ENCODE data around the gene SECISBP2.

The SECISBP2 gene

GRCh38 chr9:89372979-89373378, 54.7 kb downstream of the SECISBP2 start:
- Histone ChIP-seq H3K4me3 (ENCODE audit: low read length in 2 of 2) (no peak overlapping the region), H3K9me3 (ENCODE audit: control insufficient read depth in 2 of 2, low read length in 2 of 2) (no peaks in the 10 kb centered on the region), H3K27me3 (ENCODE audit: control insufficient read depth in 1 of 2, insufficient read depth in 2 of 2, low read length in 2 of 2) (no peaks in the 10 kb centered on the region), H3K27ac (ENCODE audit: low read length) (no peak overlapping the region), H3K36me3 (ENCODE audit: control insufficient read depth in 2 of 2, insufficient read depth in 2 of 2, low read length in 2 of 2) (no peaks in the 10 kb centered on the region), H3K9ac (ENCODE audit: low read length in 2 of 2) (no peak overlapping the region), H3K4me1 (ENCODE audit: control insufficient read depth, insufficient read depth, low read length) (no peaks in the 10 kb centered on the region)

DNA sequence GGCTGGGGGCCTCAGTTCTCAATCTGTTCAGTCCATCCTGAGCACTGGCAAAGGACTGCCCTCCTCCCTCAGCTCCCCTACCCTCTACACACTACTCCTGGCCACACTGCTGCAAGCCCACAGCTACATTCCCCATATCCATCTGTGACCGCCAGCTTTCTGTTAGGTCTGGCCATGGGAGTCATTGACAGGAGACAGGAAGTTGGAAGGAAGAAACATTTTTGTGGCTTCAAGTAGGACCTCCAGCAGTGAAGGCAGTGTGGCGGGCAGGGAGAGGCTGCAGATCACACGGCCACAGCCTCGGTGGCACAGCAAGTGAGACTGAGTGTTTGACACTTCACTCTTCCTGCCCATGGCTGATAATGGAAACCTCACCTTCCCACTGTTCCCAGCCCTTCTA, 55.9 kb downstream of the SECISBP2 start:
- Histone ChIP-seq H3K9me3 (ENCODE audit: control insufficient read depth in 2 of 2, low read length in 2 of 2) (no peaks in the 10 kb centered on the region), H3K4me3 (ENCODE audit: low read length in 2 of 2) (no peak overlapping the region), H3K9ac (ENCODE audit: low read length in 2 of 2) (no peak overlapping the region), H3K36me3 (ENCODE audit: control insufficient read depth in 2 of 2, insufficient read depth in 2 of 2, low read length in 2 of 2) (peaks cover 0 to 6% of the 10 kb centered on the region in 2 donors), H3K27ac (ENCODE audit: low read length) (no peak overlapping the region), H3K4me1 (ENCODE audit: control insufficient read depth, insufficient read depth, low read length) (no peaks in the 10 kb centered on the region), H3K27me3 (ENCODE audit: control insufficient read depth in 1 of 2, insufficient read depth in 2 of 2, low read length in 2 of 2) (no peaks in the 10 kb centered on the region)

- Histone ChIP-seq H3K4me1 (ENCODE audit: control insufficient read depth, insufficient read depth, low read length) (no peaks in the 10 kb centered on the region), H3K9me3 (ENCODE audit: control insufficient read depth in 2 of 2, low read length in 2 of 2) (no peaks in the 10 kb centered on the region), H3K27me3 (ENCODE audit: control insufficient read depth in 1 of 2, insufficient read depth in 2 of 2, low read length in 2 of 2) (no peaks in the 10 kb centered on the region), H3K9ac (ENCODE audit: low read length in 2 of 2) (no peak overlapping the region), H3K27ac (ENCODE audit: low read length) (no peak overlapping the region), H3K36me3 (ENCODE audit: control insufficient read depth in 2 of 2, insufficient read depth in 2 of 2, low read length in 2 of 2) (peaks cover 0 to 6% of the 10 kb centered on the region in 2 donors), H3K4me3 (ENCODE audit: low read length in 2 of 2) (no peak overlapping the region)
These were observed 57.0 kb downstream of the SECISBP2 start for GRCh38 chr9:89375191-89375760.

- Histone ChIP-seq H3K36me3 (ENCODE audit: control insufficient read depth in 2 of 2, insufficient read depth in 2 of 2, low read length in 2 of 2) (peaks cover 0 to 6% of the 10 kb centered on the region in 2 donors), H3K27ac (ENCODE audit: low read length) (no peak overlapping the region), H3K27me3 (ENCODE audit: control insufficient read depth in 1 of 2, insufficient read depth in 2 of 2, low read length in 2 of 2) (no peaks in the 10 kb centered on the region), H3K9ac (ENCODE audit: low read length in 2 of 2) (no peak overlapping the region), H3K9me3 (ENCODE audit: control insufficient read depth in 2 of 2, low read length in 2 of 2) (no peaks in the 10 kb centered on the region), H3K4me3 (ENCODE audit: low read length in 2 of 2) (no peak overlapping the region), H3K4me1 (ENCODE audit: control insufficient read depth, insufficient read depth, low read length) (no peaks in the 10 kb centered on the region)
These were observed 58.0 kb downstream of the SECISBP2 start for GRCh38 chr9:89376286-89376685.

DNA sequence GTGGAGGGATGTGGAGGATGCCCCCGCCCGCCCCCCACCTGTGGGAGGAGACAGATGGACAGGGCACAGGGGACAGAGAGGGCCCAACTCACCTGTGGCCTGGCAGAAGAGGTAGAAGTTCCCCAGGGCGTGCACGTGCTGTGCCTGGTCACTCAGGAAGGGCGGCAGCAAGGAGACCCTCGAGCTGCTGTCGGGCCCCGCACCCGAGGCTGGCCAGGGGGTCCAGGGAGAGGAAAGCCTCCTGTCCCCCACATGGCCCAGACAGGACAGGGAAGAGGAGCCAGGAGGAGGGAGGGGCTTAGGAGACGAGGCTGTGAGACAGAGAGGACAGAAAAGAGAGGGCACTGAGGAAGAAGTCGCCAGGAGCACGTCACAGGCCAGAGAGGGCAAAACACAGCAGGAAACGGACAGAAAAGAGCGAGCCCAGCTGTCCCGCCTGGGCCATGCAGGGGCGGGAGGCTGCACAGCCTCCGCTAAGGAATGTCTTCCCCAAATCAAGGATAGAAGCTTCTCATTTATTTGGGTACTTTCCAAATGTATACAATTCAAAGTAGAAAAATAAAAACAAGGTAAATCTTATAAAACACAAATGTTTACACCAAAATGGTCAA, 58.5 kb downstream of the SECISBP2 start:
- Histone ChIP-seq H3K4me3 (ENCODE audit: low read length in 2 of 2) (no peak overlapping the region), H3K36me3 (ENCODE audit: control insufficient read depth in 2 of 2, insufficient read depth in 2 of 2, low read length in 2 of 2) (peaks cover 0 to 6% of the 10 kb centered on the region in 2 donors), H3K4me1 (ENCODE audit: control insufficient read depth, insufficient read depth, low read length) (no peaks in the 10 kb centered on the region), H3K9me3 (ENCODE audit: control insufficient read depth in 2 of 2, low read length in 2 of 2) (no peaks in the 10 kb centered on the region), H3K9ac (ENCODE audit: low read length in 2 of 2) (no peak overlapping the region), H3K27ac (ENCODE audit: low read length) (no peak overlapping the region), H3K27me3 (ENCODE audit: control insufficient read depth in 1 of 2, insufficient read depth in 2 of 2, low read length in 2 of 2) (no peaks in the 10 kb centered on the region)

- H3K27me3 ChIP-seq (ENCODE audit: control insufficient read depth in 1 of 2, insufficient read depth in 2 of 2, low read length in 2 of 2) = no peaks in the 10 kb centered on the region
- no peak overlapping the region for H3K4me3 ChIP-seq (ENCODE audit: low read length in 2 of 2)
- H3K27ac ChIP-seq (ENCODE audit: low read length) = no peak overlapping the region
- no peaks in the 10 kb centered on the region for H3K4me1 ChIP-seq (ENCODE audit: control insufficient read depth, insufficient read depth, low read length)
- no peaks in the 10 kb centered on the region for H3K9me3 ChIP-seq (ENCODE audit: control insufficient read depth in 2 of 2, low read length in 2 of 2)
- no peak overlapping the region for H3K9ac ChIP-seq (ENCODE audit: low read length in 2 of 2)
- H3K36me3 ChIP-seq (ENCODE audit: control insufficient read depth in 2 of 2, insufficient read depth in 2 of 2, low read length in 2 of 2) = peaks cover 0 to 6% of the 10 kb centered on the region in 2 donors
These were observed 59.1 kb downstream of the SECISBP2 start for GRCh38 chr9:89377411-89377810.

- H3K4me1 ChIP-seq (ENCODE audit: control insufficient read depth, insufficient read depth, low read length) = no peaks in the 10 kb centered on the region
- H3K27ac ChIP-seq (ENCODE audit: low read length) = no peak overlapping the region
- H3K27me3 ChIP-seq (ENCODE audit: control insufficient read depth in 1 of 2, insufficient read depth in 2 of 2, low read length in 2 of 2) = no peaks in the 10 kb centered on the region
- H3K4me3 ChIP-seq (ENCODE audit: low read length in 2 of 2) = no peak overlapping the region
- no peaks in the 10 kb centered on the region for H3K9me3 ChIP-seq (ENCODE audit: control insufficient read depth in 2 of 2, low read length in 2 of 2)
- H3K36me3 ChIP-seq (ENCODE audit: control insufficient read depth in 2 of 2, insufficient read depth in 2 of 2, low read length in 2 of 2) = peaks cover 0 to 6% of the 10 kb centered on the region in 2 donors
- no peak overlapping the region for H3K9ac ChIP-seq (ENCODE audit: low read length in 2 of 2)
These were observed 60.2 kb downstream of the SECISBP2 start for GRCh38 chr9:89378541-89378940.

DNA sequence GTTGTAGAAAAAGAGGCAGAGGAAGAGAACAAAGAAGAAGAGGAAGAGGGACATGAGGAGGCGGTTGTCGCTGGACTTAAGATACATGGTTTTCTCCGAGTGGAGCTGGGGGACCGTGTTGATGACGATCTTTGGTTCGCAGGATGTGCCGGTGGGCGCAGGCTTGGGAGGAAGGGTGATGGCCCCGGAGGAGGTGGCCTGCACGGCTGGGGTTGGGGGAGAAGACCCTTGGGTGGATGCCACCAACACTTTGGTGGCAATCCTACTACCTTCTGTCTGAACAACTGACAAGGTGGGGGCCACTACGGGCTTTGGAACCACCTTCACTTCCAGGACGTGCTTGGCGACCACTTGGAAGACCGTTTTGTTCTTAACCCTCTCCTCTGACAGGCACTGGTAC, 60.7 kb downstream of the SECISBP2 start:
- H3K9ac ChIP-seq (ENCODE audit: low read length in 2 of 2) = no peak overlapping the region
- H3K27ac ChIP-seq (ENCODE audit: low read length) = no peak overlapping the region
- no peaks in the 10 kb centered on the region for H3K4me1 ChIP-seq (ENCODE audit: control insufficient read depth, insufficient read depth, low read length)
- H3K4me3 ChIP-seq (ENCODE audit: low read length in 2 of 2) = no peak overlapping the region
- H3K27me3 ChIP-seq (ENCODE audit: control insufficient read depth in 1 of 2, insufficient read depth in 2 of 2, low read length in 2 of 2) = no peaks in the 10 kb centered on the region
- no peaks in the 10 kb centered on the region for H3K9me3 ChIP-seq (ENCODE audit: control insufficient read depth in 2 of 2, low read length in 2 of 2)
- H3K36me3 ChIP-seq (ENCODE audit: control insufficient read depth in 2 of 2, insufficient read depth in 2 of 2, low read length in 2 of 2) = peaks cover 0 to 6% of the 10 kb centered on the region in 2 donors

- H3K27me3 ChIP-seq (ENCODE audit: control insufficient read depth in 1 of 2, insufficient read depth in 2 of 2, low read length in 2 of 2) = no peaks in the 10 kb centered on the region
These were observed 61.3 kb downstream of the SECISBP2 start for GRCh38 chr9:89379508-89380115.

GRCh38 chr9:89380437-89381307, 62.4 kb downstream of the SECISBP2 start:
- no peak overlapping the region for H3K27ac ChIP-seq (ENCODE audit: low read length)
- no peaks in the 10 kb centered on the region for H3K27me3 ChIP-seq (ENCODE audit: control insufficient read depth in 1 of 2, insufficient read depth in 2 of 2, low read length in 2 of 2)
- H3K9ac ChIP-seq (ENCODE audit: low read length in 2 of 2) = no peak overlapping the region
- H3K4me1 ChIP-seq (ENCODE audit: control insufficient read depth, insufficient read depth, low read length) = no peaks in the 10 kb centered on the region
- H3K9me3 ChIP-seq (ENCODE audit: control insufficient read depth in 2 of 2, low read length in 2 of 2) = no peaks in the 10 kb centered on the region
- peaks cover 0 to 8% of the 10 kb centered on the region in 2 donors for H3K36me3 ChIP-seq (ENCODE audit: control insufficient read depth in 2 of 2, insufficient read depth in 2 of 2, low read length in 2 of 2)
- H3K4me3 ChIP-seq (ENCODE audit: low read length in 2 of 2) = no peak overlapping the region

More at GRCh38 chr9:89379508-89380115, 61.3 kb downstream of the SECISBP2 start:
- Histone ChIP-seq H3K4me3 (ENCODE audit: low read length in 2 of 2) (no peak overlapping the region), H3K9ac (ENCODE audit: low read length in 2 of 2) (no peak overlapping the region), H3K36me3 (ENCODE audit: control insufficient read depth in 2 of 2, insufficient read depth in 2 of 2, low read length in 2 of 2) (peaks cover 0 to 7% of the 10 kb centered on the region in 2 donors), H3K4me1 (ENCODE audit: control insufficient read depth, insufficient read depth, low read length) (no peaks in the 10 kb centered on the region), H3K27ac (ENCODE audit: low read length) (no peak overlapping the region), H3K9me3 (ENCODE audit: control insufficient read depth in 2 of 2, low read length in 2 of 2) (no peaks in the 10 kb centered on the region)
